AML-193 (cell line): ENCODE results near the gene WNT7A.

ENCODE experiments used
- DNase-seq, 2 experiments: peaks; one replicate each; lab custom pipeline; 2025; lab: John Stamatoyannopoulos, UW

WNT7A gene

DNA sequence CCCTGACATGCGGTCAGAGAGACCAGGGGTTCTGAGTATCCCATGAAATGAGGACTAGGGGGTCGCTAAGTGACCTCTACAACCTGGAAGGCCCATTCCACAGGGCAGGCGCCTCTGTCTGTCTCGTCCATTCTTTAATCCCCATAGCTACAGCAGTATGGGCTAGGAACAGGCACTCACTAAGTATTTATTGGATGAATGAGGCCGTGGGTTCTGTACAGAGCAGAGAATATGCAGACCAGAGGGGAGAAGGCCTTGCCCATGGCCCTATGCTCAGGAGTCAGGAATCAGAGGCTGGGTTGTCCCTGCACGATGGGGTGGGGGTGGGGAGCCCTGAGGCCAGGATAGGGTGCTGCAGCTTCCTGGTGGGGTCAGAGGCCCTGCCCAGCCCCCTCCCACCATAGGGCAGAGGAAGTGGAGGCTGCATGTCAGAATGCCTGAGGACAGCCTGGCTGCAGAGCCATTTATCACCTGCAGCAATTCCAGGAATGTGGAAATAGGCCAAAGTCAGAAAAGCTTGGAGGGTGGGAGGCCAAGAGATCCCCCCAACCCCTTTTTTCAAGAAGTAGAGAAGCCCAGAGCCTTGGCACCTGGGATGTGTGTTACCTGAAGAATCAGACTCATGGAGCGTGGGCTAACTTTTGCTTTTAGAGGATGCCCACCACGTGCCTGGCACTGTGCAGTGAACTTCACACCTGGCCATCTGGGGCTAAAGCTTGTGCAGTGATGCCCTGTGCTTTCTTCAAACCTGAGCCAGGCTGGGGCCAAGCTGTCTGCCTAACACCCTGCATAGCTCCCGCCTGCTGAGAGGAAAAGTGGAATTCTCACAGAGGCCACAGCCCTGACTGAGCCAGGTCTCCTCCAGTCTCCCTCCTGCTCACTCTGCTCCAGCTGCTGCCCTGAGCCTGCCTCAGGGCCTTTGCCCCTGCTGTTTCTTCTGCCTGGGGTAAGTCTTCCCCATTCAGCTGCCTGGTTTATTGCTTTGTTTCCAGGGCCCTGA, 109.4 kb downstream of the WNT7A start:
- no peak for DNase-seq

DNA sequence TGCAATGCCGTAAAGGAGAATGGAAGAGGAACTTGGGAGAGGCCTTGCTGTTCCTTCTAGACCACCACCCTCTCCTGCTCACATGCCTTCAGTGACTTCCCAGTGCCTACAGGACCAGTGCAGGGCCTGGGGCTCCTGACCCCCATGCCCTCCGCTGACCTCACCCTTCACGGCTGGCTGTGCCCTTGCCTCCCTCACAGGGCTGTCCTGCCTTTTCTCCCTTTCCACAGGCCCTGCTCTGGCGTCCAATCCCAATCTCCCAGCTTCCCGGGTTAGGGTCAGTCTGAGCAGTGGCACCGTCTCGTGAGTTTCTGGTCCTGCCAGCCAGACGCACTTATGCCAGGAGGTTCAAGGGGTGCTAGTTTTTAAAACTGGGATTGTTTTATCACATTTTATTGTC, 110.4 kb downstream of the WNT7A start:
- DNase-seq: no peak

DNA sequence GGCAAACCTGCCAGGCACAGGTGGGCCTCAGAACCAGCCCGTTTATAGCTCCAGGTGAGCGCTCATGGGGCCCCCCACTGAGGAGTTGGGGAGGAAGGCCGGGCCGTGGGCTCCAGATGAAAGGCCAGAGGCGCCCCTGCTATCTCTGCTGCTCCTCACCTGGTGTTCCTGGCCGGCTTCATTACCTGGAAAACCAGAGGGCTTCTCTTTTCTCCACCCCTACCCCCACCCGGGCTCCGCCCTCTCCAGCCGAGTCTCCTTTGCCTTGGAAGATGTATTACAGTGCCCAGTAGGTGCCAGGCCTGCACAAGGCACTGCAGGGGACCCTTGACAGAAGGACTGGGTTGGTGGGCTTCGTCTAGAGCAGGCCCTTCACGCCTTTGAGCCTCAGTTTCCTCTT, 111.4 kb downstream of the WNT7A start:
- DNase-seq: no peak

DNA sequence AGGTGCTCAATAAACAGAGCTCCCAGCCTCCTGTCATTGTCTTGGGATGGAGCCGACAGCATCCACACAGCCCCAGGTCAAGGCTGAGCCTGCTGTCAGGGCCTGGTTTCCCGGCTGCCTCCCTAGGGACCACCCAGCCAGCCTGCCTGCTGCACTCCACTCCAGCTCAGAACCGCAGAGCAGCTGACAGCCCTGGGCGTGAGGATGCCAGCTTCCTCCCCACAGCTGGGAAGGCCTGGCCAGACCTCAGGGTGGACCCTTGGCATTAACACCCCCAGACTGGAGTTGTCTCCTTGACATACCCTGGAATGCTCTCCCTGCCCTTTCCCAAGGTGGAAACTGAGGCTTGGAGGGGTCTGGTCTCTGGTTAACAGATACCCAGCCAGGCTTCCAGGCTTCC, 112.0 kb downstream of the WNT7A start:
- no peak for DNase-seq

DNA sequence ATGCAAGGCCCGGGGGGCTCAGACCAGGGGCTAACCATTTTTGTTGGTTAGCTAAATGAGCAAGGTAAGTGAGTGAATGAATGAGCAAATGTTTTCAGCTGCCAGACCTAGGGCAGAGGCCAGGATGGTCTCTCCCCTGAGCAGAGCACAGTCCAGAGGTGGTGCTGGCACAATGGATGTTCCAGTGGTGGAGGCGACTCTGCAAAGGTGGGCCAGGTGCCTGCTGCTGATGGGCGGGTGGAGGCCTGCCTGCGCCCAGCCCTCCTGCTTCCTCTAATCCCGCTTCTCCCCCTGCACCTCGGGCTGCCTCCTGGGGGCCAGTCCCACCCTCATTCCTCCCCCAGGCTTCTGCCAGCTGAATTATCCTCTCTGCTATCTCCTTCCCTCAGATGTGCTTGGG, 112.8 kb downstream of the WNT7A start:
- no peak for DNase-seq
